Measurements from ENCODE around the gene RPL13A.

- TF ChIP-seq CTCF (conservative IDR thresholded peaks at IDR 0.05; ENCODE audit: low read length), result no peak
- no peak for TF ChIP-seq EZH2phosphoT487 (IDR thresholded peaks at IDR 0.05; ENCODE audit: borderline replicate concordance)
These were observed 31.1 kb upstream of the RPL13A start for GRCh38 chr19:49456326-49456725.
